Measurements from ENCODE around the gene AFF3. TPM values are rescaled to one million over a fixed set of nuclear protein-coding genes. Genes with fewer than 3 reads are reported as not detected.
A peak's percentile ranks its signal among the peaks of the same experiment; 100 is the strongest.

AFF3 gene
- total and polyA plus RNA-seq, 2 of the 4 experiments (the other 2 are of a cell fraction): 12.9 to 14.3 TPM

DNA sequence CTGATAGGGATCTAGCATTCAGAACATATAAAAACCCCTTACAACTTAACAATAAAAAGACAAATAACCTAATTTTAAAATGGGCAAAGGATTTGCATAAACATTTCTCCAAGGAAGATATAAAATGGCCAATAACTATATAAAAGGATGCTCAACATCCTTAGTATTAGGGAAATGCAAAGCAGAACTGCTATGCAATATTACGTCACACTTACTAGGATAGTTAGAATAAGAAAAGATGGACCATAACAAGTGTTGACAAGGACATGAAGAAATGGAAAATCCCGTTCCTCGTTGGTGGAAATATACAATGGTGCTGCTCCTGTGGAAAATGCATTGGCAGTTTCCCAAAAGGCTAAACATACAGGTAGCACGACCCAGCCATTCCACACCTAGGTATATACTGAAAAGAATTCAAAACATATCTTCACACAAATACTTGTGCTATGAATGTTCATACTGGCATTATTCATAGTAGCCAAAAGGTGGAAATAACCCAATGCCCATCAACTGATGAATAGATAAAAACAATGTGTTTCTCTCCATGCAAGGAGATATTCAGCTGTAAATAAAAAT lies 604.4 kb downstream of the AFF3 start:
- H2BK15ac ChIP-seq (ENCODE audit: low read depth, low read length): no peak overlapping the region
- DNase-seq: no peak
- H3K9me1 ChIP-seq (ENCODE audit: insufficient read depth, low read length): no peaks in the 10 kb centered on the region
- in situ Hi-C loops (cut with MboI; ENCODE audit: low sequenced_read_pairs) (loop anchor here (25.0 kb wide), 1 partner anchor 849 kb away; no protein-coding TSS in a partner anchor), dilution Hi-C loops (cut with HindIII; ENCODE audit: low sequenced_read_pairs, unreplicated experiment) (no loop called here), intact Hi-C loops (cut with micrococcal nuclease) (no loop called here)
- peaks cover 2% of the 10 kb centered on the region; the same call in 1 of the 2 replicates for H3K27me3 ChIP-seq (ENCODE audit: control insufficient read depth, insufficient read depth, low read length)
- H3K23ac ChIP-seq (ENCODE audit: low read depth, low read length): no peak overlapping the region
- no peak overlapping the region for H3K56ac ChIP-seq (ENCODE audit: extremely low read depth, insufficient read depth, low read length)
- H3K79me1 ChIP-seq (ENCODE audit: low read depth in 1 of 2, low read length in 2 of 2): no peaks in the 10 kb centered on the region
- H4K20me1 ChIP-seq (ENCODE audit: insufficient read depth, low read length): no peaks in the 10 kb centered on the region
- WGBS, 2 experiments (ENCODE audit: extremely low coverage in 2 of 2, insufficient read length in 1 of 2): no CpG with 5 or more reads among the region's 4 CpGs
- BruUV-seq (replicated peaks): no TSS peak
- no peak overlapping the region for H2AFZ ChIP-seq (replicated peaks; ENCODE audit: low read length, poor library complexity)
- no peaks in the 10 kb centered on the region; the same call in 1 of the 2 replicates for H3K4me1 ChIP-seq (ENCODE audit: control insufficient read depth, insufficient read depth, low read length)
- no peak overlapping the region for H2BK5ac ChIP-seq (ENCODE audit: low read depth, low read length, poor library complexity, severe bottlenecking)
- H2BK120ac ChIP-seq (ENCODE audit: low read depth, low read length): no peak overlapping the region
- H4K91ac ChIP-seq (ENCODE audit: insufficient read depth, low read depth, low read length): no peak overlapping the region
- H3K4ac ChIP-seq (ENCODE audit: low read depth, low read length): no peak overlapping the region
- H3K9me3 ChIP-seq (ENCODE audit: control insufficient read depth, insufficient read depth, low read length): no peaks in the 10 kb centered on the region
- no peak overlapping the region for H4K8ac ChIP-seq (ENCODE audit: low read depth in 2 of 2, low read length in 2 of 2)
- CTCF ChIA-PET: no interaction called here
- no peak overlapping the region for H3K4me3 ChIP-seq (ENCODE audit: insufficient read depth, low read depth, low read length)
- no peak overlapping the region for H3K27ac ChIP-seq (ENCODE audit: insufficient read depth, low read length)
- H2AK5ac ChIP-seq (ENCODE audit: low read depth, low read length): no peak overlapping the region
- TF ChIP-seq MAZ (IDR thresholded peaks at IDR 0.05; ENCODE audit: borderline replicate concordance, low read depth, low read length) (no peak), CEBPB (IDR thresholded peaks at IDR 0.05; ENCODE audit: low read depth, low read length) (peak; percentile 49; the same call in 1 of the 2 replicates)
- no peak overlapping the region for H2BK20ac ChIP-seq (ENCODE audit: low read depth, low read length)
- H3K36me3 ChIP-seq (ENCODE audit: control insufficient read depth, insufficient read depth, low read length): no peaks in the 10 kb centered on the region
- POLR2A ChIA-PET (ENCODE audit: unreplicated experiment): no interaction called here
- H3K9ac ChIP-seq (ENCODE audit: low read depth, low read length): no peak overlapping the region
- no peak for ATAC-seq (ENCODE audit: low read depth)
- no peak overlapping the region for H3K18ac ChIP-seq (ENCODE audit: low read depth, low read length)
- no peak overlapping the region for H3K4me2 ChIP-seq (ENCODE audit: low read depth, low read length)
- H4K5ac ChIP-seq (ENCODE audit: low read depth, low read length): no peak overlapping the region
- no peak overlapping the region for H3K14ac ChIP-seq (replicated peaks; ENCODE audit: low read depth, low read length)
- no peak overlapping the region for H2AK9ac ChIP-seq (replicated peaks; ENCODE audit: low read depth, low read length, poor library complexity)

Measured in IMR-90 (cell line).